ENCODE results near the gene NADSYN1. TPM values are rescaled to one million over a fixed set of nuclear protein-coding genes. Genes with fewer than 3 reads are reported as not detected.
A peak's percentile ranks its signal among the peaks of the same experiment; 100 is the strongest.

Gene NADSYN1
- total RNA-seq, 1 donor from 2014 or later = 85.2 TPM

DNA sequence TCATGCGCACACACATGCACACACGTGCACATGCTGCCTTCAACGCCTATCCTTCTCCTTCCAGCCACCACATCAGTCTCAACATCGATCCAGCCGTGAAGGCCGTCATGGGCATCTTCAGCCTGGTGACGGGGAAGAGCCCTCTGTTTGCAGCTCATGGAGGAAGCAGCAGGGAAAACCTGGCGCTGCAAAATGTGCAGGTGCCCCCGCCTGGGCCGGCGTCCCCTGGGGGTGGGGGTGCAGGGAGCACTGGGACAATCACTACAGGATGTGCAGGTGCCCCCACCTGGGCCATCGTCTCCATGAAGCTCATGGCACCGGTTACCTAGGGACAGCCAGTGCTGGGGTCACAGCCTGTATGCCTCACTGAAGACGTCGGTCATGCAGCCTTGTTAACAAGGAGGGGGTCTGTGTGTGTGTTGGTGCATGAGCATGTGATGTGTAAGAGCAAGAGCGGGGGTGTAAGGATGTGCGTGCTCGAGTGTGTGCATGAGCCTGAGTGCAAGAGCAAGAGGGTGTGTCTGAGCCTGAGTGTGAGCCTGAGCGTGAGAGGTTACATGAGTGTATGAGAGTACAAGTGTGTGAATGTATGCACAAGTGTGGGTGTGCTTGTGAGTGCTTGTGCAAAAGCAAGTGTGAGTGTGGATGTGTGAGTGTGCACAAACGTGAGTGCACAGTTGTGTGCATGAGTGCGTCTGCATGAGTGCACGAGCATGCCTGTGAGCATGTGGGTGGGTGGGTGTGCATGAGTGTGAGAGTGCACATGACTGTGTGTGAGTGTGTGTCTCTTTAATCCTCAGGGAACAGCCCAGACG lies 31.5 kb downstream of the NADSYN1 start:
- DNase-seq (ENCODE audit: low spot score) (peak; percentile 42), ATAC-seq (no peak)
- intact Hi-C loops (cut with DNase I) = no loop called here

DNA sequence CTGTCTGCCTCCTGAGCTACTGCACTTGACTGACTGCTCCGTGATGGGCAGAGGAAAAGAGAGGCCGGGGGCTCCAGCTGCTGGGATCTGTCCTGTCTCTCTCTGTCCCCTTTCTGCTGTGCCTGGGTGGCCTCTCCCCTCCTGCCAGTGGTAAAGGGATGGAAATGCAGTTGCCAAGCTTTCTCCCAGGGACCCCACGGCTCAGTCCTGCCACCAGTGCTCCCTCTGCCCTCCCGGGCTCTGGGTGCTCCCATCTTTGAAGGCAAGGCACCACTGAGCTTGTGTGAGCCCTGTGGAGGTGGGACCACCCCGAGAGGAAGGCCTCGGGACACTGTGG lies 32.0 kb downstream of the NADSYN1 start:
- DNase-seq (ENCODE audit: low spot score) = peak; percentile 21
- intact Hi-C loops (cut with DNase I) = no loop called here

DNA sequence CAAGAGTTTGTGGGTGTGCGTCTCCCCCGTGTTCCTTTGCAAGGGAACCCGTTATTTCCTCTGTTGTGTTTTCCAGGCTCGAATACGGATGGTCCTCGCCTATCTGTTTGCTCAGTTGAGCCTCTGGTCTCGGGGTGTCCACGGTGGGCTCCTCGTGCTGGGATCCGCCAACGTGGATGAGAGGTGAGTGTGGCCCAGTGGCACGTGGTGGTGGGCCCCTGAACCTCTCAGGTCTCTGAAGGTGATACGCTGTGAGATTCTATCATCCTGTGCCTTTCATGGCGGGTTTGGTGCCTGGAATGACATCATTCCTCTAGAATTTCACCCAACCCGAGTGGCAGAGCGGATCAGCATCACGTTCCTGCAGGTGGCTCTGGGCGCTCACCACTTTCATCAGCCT lies 32.5 kb downstream of the NADSYN1 start:
- DNase-seq (ENCODE audit: low spot score) = peak; percentile 33
- ATAC-seq = no peak
- intact Hi-C loops (cut with DNase I) = no loop called here

More for the DNA sequence above, 32.0 kb downstream of the NADSYN1 start:
- ATAC-seq = no peak

DNA sequence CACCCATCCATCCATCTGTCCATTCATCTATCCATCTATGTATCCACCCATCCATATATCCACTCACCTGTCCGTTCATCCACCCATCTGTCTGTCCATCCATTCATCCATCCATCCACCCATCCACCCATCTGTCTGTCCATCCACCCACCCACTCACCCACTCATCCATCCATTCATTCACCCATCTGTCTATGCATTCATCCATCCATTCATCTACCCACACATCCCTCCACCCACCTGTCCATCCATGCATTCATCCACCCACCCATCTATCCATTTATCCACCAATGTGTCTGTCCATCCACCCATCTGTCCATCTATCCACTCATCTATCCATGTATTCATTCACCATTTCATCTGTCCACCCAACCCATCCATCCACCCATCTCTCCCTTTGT lies 33.3 kb downstream of the NADSYN1 start:
- ATAC-seq (no peak), DNase-seq (ENCODE audit: low spot score) (peak; percentile 2)
- intact Hi-C loops (cut with DNase I) = no loop called here

DNA sequence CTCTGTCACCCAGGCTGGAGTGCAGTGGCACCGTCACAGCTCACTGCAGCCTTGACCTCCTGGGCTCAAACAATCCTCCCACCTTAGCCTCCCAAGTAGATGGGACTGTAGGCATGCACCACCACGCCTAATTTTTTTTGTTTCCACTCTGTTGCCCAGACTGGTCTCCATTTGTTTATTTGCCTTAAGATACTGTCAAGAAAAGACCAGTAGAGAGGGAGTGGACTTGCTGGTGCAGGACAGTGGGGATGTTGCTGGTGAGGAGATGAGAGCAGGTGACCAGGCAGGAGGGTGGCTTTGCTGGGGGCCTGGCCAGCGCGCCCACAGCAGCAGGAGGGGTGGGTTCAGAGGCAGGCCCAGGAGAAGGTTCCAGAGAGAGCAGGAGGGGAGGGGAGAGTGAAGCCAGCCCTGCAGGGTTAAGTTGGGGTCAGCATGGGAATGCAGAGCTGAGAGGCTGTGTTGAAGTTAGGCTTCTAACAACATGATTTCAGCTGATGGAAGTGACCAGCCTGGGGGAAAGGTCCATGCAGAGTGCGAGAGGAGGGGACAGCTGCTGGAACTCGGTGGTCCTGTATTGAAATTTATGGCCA lies 35.8 kb downstream of the NADSYN1 start:
- intact Hi-C loops (cut with DNase I) = no loop called here
- ATAC-seq (no peak), DNase-seq (ENCODE audit: low spot score) (peak; percentile 27)

DNA sequence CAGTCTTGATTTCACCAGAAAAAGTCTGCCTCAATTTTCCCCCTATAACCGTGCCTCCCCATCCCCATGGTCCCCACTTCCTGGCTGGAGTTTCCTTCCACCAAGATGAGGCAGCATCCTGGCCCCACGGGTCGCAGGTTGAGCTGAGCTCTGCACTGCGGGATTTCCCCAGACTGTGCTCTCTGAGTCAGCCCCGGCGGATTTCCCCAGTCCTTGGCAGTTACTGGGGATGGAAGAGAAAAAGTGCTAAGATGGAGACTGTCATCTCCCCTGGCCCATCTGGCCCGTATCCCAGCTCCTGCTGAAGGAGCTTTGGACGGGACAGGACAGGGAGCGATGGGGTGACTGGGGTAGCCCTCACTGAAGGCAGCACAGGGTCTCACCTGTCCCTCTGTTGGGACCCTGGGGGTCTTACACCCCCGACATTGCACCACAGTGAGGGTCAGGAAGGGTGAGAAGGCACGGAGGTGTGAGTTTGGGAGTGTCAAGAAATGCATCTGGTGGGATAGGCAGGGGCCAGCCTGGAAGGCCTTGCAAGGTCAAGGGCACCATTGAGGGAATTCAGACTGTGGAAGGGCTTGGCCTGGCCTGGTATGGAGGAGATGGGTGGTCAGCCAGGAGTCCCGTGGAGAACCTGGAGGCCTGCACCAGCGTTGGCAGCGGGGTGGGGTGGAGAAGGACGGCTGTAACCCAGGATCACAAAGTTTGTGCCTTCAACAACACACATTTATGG lies 36.5 kb downstream of the NADSYN1 start:
- DNase-seq (ENCODE audit: low spot score) (peak; percentile 48), ATAC-seq (no peak)
- intact Hi-C loops (cut with DNase I) = no loop called here

DNA sequence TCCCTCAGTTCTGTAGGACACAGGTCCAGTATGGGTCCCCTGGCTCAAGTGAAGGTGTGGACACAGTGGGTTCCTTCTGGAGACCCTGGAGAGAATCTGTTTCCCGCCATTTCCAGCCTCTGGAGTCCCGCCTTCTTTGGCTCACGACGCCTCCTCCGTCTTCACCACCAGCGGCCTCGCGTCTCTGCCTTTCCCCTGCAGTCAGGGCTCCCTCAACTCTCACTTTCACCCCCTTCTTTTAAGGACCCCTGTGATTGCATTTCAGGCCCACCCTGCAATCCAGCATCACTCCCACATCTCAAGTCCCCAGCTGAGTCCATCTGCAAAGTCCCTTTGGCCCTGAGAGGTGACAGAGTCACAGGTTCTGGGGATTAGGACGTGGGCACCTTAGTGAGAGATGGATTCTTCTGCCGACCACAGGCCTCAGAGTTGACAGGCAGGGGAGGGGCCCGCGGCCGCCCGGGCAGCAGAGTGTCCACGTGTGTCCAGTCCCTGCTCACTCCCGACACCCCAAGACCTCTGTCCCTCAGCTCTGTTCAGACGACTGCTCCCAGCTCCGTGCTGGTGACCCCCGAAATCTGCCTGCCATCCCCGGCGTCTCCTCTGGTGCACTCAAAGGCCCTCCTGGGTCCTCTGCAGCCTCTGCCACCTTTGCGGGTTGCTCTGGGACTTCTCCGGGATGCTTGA lies 37.2 kb downstream of the NADSYN1 start:
- DNase-seq (ENCODE audit: low spot score) (peak; percentile 48), ATAC-seq (no peak)
- intact Hi-C loops (cut with DNase I) = no loop called here

DNA sequence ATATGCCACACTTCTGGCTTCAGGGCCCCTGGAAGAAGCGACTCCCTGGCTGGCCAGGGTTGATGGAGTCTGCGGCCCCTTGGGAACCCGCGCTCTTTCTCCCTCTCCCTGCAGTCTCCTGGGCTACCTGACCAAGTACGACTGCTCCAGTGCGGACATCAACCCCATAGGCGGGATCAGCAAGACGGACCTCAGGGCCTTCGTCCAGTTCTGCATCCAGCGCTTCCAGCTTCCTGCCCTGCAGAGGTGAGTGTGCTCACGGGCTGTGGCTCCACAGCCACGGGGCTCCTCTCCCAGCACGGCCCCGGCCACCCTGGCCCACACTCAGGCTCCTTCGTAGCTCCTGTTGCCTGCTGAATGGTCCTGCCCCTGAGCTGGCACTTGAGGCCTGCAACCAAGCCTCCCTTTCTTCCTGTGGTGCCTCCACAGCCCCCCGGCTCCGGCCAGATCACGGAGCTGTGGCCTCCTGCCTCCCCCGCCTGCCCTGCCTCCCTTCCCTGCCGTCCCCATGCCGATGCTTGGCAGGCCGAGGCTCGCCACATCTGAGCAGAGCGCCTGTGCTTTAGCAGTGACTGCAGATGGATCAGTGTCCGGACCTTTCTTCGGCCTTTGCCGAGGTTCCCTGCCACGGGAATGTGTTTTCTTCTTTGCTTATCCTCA lies 37.9 kb downstream of the NADSYN1 start:
- intact Hi-C loops (cut with DNase I) = no loop called here
- ATAC-seq (no peak), DNase-seq (ENCODE audit: low spot score) (peak; percentile 40)

DNA sequence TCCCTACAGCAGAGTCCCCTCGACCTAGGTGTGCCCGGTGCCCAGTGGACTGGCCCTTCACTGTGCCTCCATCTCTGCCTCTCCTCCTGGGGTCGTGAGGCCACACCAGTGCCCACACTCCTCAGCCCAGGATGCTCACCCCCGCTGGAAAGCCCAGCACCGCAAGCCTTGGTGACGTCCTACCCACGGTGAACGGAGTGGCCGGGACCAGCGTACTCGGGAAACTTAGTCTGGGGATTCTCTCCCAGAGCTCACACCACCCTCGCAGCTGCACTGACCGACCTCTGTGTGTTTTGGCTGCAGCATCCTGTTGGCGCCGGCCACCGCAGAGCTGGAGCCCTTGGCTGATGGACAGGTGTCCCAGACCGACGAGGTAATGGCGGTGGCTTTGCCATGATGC lies 38.5 kb downstream of the NADSYN1 start:
- intact Hi-C loops (cut with DNase I) = no loop called here
- DNase-seq (ENCODE audit: low spot score) = peak; percentile 45
- no peak for ATAC-seq

DNA sequence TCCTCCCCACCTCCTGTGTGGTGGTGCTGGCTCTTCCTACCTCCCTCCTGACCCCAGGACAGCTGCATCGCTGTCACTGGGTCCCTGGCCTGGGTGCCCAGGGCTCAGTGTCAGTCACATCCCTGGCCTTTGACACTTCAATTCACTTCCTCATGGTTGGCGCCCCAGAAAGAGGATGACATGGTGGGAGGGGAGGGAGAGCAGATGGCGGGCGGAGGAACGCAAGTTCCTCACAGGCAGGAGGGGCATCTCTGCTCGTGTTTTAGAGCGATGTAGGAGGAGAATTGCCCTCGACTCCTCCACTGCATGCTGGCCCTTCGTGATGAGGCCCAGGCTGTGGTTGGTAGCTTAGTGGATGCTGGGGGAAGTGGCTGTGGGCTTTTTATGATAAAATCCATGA lies 38.9 kb downstream of the NADSYN1 start:
- ATAC-seq (no peak), DNase-seq (ENCODE audit: low spot score) (no peak)
- intact Hi-C loops (cut with DNase I) = no loop called here

DNA sequence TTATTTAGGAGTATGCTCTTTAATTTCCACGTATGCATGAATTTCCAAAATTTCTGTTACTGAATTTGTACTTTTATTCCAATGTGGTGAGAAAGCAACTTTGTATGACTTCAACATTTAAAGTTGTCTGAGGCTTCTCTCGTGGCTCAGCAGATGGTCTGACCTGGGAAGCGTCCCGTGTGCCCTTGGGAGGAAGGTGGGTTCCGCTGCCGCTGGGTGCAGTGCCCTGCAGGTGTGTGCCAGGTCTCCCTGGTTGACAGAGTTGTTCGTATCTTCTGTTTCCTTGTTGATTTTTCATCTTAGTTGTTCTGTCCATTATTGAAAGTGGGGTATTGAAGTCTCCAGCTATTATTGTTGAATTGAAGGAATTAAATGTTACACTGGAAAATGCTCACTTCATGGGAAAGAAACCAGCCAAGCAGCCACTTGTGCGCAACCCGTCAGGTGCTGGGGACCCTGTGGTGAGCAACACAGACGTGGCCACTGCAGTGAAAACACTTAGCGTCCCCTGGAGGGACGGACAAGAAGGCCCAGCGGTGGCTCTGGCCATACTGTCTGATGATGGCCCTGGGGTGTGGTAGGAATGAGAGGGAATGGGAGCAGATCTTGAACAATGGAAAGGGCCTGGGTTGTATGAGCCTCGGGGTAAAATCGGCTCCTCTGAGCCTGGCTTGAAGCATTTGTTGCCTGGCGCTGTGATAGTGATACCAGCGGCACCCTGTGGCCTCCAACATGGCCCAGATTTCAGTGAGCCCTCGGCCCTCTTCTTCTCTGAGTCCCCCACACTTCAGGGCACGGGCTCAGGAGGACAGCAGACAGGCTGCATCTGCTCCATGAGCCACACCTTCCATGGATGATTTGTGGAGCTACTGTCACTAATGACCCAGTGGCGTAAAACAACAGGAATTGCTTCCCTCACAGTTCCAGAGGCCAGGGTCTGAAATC lies 42.6 kb downstream of the NADSYN1 start:
- DNase-seq (ENCODE audit: low spot score) (peak; percentile 25), ATAC-seq (no peak)
- intact Hi-C loops (cut with DNase I) = no loop called here

DNA sequence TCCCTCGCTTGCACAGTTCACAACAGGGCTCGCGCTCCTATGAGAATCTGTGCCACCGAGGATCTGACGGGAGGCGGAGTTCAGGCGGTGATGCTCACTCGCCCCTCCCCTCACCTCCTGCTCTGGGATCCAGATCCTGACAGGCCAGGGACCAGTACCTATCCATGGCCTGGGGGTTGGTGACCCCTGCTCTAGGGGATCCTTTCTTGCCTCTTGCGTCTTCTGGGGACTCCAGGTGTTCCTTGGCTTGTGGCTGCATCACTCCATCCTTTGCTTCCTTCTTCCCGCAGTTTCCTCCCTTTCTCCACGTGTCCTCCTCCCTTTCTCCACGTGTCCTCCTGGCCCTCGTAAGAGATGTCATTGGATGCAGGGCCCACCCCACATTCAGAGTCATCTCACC lies 43.4 kb downstream of the NADSYN1 start:
- DNase-seq (ENCODE audit: low spot score) (peak; percentile 23), ATAC-seq (no peak)
- intact Hi-C loops (cut with DNase I) = no loop called here

DNA sequence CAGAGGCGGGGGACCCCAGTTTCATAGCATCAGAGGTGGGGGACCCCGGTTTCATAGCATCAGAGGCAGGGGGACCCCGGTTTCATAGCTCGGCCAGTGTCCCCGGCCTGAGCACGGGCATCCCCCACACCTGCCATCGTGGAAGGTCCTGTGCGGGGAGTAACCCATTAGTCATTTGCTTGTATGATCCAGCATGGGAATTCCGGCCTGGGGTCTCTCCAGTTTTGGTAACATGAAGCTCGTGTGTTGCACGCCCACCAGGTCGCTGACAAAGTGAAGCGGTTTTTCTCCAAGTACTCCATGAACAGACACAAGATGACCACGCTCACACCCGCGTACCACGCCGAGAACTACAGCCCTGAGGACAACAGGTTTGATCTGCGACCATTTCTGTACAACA lies 45.1 kb downstream of the NADSYN1 start:
- DNase-seq (ENCODE audit: low spot score) (peak; percentile 48), ATAC-seq (no peak)
- intact Hi-C loops (cut with DNase I) = no loop called here

DNA sequence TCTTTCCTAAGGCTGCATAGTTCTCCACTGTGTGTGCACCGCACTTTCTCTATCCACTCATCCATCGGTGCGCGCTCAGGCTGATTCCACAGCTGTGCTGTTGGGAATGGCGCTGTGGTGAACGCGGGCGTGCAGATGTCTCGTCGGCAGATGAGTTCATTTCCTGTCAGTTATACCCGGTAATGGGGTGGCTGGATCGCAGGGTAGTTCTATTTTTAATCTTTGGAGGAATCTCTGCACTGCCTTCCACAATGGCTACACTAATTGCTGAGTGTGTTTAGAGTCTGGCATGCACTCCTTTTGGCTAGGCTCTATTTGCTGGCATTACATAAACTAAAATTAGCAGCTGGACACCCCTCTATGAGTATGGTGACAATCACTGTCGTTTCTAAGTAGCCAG lies 46.1 kb downstream of the NADSYN1 start:
- intact Hi-C loops (cut with DNase I) = no loop called here
- ATAC-seq = no peak
- DNase-seq (ENCODE audit: low spot score) = peak; percentile 10

DNA sequence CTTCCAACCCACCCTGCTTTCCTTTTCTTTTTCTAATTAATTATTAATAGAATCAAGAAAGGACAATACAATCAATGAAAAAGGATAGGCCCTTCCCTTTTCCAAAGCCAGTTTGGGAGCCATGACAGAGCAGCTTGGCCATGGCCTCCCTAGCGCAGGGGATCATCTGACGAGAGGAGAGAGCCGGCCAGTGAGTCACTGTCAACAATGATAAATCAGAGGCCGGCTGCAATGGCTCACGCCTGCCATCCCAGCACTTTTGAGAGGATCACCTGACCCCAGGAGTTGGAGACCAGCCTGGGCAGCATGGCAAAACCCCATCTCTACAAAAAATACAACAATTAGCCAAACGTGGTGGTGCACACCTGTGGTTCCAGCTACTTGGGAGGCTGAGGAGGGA lies 46.5 kb downstream of the NADSYN1 start:
- intact Hi-C loops (cut with DNase I) = no loop called here
- DNase-seq (ENCODE audit: low spot score) (peak; percentile 38), ATAC-seq (no peak)

DNA sequence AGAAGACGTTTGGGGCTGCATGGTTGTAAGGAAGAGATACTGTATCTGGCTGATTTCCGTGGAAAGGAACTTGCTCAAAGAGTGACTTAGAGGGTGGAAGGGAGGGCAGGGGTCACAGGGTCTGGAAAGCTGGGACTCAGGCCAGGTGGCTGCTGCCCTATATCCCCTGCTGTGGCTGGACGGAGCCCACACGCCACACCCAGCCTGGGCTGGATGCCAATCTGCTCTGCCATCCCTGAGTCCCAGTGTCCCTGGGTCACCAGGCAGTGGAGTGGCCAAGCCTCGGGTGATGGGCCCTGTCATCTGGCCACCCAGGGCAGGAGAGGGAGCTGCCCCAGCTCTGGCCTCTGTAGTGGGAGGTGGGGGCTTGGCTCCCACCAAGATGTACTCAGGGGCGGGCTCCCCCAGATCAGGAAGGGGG lies 47.6 kb downstream of the NADSYN1 start:
- DNase-seq (ENCODE audit: low spot score) = peak; percentile 55
- ATAC-seq = peak; percentile 24
- intact Hi-C loops (cut with DNase I) = no loop called here

DNA sequence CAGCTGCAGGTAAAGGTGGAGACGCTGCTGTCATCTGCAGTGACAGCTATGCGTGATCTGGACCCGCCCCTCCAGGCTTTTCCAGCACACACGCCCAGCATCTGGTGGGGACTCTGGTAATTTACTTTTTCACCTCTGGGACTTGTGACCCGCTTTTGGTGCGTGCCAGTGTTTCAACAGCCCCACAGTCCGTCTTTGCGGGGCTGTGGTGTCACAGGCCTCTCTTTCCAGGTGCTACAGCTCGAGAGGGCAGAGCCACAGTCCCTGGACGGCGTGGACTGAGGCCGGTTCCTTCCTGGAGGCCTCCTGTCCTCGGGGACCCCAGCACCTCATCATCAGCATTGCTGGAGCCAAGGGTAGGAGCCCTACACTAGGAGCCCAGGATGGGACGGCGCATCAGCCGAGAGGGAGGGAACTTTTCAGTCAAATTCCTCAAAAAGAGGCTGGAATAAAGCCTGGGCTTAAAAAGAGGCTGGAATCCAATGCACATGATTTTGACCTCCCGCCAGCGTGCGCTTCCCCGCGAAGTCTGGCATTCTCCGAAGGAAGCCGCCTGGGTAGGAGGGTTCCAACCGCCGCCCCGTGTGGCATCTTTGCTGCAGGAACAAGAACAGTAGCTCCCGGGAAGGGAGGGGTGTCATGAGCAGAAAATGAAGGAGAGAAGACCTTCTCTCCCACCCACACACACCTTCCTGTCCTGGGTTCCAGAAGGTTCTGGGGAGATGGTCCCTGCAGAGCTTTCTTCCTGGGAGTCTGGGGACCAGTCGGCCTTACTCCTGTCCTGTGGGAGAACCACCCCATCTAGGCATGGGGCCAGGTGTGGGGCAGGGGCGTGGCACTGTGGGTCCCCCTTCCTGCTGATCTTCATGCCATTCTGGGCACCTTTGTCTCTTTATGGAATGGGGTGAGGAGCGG lies 48.3 kb downstream of the NADSYN1 start:
- DNase-seq (ENCODE audit: low spot score) (peak; percentile 54), ATAC-seq (no peak)
- intact Hi-C loops (cut with DNase I) = no loop called here

Measured in sciatic nerve (tissue), 2 donors.